ENCODE data around the gene ELMO3.

DNA sequence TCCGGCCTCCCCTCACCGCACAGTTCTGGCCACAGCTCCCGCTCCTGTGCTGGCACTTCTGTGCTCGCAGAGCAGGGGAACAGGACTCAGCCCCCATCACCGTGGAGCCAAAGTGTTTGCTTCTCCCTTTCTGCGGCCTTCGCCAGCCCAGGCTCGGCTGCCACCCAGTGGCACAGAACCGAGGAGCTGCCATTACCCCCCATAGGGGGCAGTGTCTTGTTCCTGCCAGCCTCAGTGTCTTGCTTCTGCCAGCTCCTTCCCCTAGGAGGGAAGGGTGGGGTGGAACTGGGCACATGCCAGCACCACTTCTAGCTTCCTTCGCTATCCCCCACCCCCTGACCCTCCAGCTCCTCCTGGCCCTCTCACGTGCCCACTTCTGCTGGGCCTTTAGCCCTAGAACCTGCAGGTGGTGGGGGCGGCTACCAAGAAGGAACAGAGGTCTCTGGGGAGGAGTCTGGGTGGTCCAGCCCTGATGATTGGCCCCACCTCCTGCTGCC lies 645 bp upstream of the ELMO3 start:
- TF ChIP-seq CTCF (IDR thresholded peaks at IDR 0.05) (peak; percentile 36 to 90 (median 72)), POLR2A (IDR thresholded peaks at IDR 0.05) (no peak)

Data from esophagus squamous epithelium (tissue), 4 donors.